NCI-H748 (cell line): ENCODE data around the gene CACNA2D3.

Source experiments
- DNase-seq: peaks from one replicate; lab custom pipeline; 2025; ENCODE audit not compliant: unreplicated experiment; lab: John Stamatoyannopoulos, UW

CACNA2D3 gene

DNA sequence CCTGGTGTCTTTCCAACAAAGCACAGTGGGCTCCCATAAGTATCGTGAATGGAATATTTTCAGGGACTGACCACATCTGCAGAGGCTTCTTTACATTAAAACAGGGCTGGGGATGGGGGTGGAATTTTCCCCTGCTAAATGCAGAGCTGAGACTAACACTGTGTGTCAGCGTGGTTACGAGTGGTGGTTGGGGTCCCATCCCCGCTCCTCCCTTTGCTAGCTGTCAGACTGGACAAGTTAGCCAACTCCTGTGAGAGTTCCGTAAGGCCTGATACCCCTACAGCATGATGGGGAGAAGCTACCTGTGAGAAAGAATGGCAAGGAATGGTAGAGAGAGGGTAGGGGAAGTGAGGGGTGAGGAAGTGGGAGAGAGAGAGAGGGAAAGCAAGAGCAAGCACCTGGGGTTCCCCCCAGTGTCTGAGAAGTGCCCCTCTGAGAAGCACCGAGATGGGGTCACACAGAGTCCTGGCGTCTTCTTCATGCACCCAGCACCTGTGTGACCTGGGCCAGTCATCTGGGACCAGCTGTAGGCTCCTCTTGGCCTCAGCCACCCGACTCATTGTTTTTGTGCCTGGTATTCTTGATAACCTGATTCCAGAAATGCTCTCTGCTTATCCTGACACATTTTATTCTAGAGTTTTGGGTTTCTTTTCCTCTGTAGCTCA is 395.8 kb downstream of the CACNA2D3 start:
- DNase-seq: no peak

DNA sequence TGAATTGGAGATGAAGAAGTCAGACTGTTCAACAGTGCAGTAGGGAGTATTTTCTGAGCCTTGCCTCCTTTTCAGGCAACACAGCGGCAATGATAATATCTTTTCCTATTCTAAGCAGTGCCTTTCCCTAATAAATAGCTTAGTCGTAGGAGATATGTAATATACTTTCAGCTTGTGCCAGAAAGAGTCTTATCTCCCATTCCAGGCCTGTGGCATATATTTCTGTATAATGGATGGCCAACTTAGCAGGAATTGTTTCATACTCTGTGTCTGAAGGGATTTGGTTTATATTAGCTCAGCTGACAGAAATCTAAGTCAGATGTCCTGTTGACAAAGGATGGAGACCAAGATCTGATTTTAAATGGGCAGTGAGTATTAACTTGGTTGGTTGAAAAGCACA is 397.1 kb downstream of the CACNA2D3 start:
- no peak for DNase-seq

DNA sequence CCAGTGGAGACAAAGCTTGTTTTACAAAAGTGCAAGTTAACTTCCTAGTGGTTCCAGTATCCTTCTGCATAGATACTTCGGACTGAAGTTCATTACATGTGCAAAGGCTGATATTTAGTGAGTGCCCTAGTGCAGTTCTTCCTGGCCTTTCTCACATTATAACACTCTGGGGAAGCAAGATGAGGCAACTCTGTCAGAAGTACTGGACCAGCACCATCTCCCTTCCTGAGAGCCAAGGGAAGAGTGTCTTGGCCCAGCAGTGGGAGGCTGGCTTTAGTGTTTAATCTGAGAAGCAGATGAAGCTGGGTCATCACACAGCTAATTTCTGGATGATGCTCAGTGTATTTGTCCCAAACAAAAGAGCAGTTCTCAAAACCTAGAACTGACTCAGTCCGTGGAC is 397.7 kb downstream of the CACNA2D3 start:
- DNase-seq: no peak

DNA sequence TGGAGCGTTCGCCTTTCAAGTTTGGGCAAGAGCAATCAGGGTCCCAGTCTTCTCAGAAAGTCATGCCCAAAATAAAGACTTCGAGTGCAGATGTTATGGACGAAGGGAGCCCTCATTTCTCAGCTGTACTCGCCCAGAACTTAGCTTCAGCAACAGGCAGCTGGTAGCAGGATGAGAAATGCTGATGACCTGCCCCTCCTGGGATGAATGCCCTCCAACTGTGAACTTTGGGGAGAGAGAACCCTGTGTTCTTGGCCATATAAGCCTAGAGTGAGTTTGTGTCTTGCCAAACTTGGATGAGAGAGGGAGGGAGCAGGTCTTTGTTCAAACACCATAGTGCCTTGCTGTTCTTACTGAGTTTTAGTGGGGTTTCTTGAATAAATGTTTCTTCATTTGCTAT is 405.2 kb downstream of the CACNA2D3 start:
- no peak for DNase-seq

DNA sequence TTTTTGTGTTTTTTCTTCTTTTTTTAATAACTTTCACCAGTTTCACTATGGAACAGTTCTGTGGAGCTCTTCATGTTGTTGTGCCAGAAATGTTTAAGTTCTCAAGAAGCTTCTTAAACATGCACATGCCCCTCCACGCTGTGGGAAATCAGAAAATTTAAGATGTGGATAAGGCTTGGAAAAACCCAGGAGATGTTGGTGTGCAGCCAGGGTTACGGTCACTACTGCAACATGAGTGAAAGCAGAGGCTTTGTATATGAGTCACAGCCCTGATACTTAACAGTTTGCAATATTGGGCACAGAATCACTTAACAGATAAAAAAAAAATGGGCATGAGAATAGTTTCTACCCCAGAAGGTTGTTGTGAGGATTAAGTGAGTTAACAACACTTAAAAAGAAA is 405.6 kb downstream of the CACNA2D3 start:
- no peak for DNase-seq

DNA sequence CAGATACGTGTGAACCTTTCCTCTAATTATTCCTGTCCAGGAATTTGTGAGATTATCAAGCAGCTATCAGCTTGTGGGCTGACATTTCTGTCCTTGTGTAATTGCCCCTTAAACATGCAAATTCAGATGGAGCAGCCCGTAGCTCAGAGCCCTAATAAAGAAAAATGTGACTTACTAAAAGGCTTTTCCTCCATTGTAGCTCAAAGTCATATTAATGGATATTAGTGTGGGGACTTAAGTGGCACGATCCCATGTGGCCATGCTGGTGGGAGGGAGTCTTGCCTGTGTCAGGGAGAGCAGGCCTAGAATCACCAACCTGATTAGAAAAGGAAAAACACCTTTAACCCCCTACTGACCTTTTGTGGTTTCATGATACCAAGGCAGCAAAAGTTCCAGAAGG is 406.3 kb downstream of the CACNA2D3 start:
- no peak for DNase-seq

DNA sequence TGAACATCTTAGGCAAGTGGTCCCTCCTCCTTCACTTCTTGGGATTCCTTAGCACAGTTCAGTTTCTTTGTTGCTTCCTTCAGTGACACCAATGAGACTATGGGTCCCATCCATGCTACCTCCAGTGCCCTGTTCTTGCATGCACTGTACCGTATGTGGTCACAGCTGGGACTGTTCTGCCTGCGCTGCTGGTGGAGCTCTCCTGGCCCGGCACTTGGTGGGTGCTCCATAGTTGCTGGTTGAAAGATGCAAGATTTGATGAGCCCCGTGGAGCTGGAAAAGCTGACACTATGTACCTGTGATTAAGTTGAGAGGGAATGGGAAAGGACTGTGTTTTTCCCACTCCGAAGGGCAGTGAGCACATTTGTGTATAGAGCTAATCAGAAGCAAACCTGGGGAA is 407.7 kb downstream of the CACNA2D3 start:
- no peak for DNase-seq

DNA sequence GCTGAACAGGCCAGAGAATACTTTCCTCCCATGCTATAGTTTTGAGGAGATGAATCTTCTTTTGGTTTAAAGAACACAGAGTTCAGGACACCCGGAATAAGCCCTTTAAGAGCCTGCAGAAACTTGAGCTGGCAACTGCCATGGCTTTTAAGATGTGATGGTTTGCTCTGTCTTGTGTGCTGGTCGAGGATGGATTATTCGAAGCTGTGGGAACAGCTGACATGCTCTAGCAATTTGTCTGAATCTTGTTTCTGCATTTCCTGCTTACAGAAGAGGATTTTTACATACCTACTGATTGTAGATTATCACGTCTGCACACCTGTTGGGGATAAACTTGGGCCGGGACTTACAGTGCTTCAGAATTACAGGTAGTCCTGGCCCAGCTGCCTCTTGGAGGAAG is 408.6 kb downstream of the CACNA2D3 start:
- no peak for DNase-seq

DNA sequence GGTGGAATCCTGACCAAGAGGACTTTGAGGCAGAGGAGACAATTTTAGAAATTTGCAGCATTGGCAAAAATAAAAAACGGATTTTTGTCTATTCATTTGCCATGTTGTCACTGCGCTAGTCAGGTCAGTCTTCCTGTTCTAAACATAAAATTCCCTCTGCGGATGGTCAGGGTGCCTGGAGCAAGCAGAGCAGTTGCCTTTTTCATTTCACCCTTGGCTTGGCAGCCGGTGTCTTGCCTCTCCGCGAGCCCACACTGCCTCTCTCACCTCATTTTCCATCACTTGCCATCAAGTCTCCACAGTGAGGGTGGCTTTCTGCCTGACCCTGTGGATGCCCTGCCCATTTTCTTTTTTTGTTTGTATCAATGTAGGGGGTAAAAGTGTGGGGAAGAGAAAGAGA is 409.4 kb downstream of the CACNA2D3 start:
- DNase-seq: no peak

DNA sequence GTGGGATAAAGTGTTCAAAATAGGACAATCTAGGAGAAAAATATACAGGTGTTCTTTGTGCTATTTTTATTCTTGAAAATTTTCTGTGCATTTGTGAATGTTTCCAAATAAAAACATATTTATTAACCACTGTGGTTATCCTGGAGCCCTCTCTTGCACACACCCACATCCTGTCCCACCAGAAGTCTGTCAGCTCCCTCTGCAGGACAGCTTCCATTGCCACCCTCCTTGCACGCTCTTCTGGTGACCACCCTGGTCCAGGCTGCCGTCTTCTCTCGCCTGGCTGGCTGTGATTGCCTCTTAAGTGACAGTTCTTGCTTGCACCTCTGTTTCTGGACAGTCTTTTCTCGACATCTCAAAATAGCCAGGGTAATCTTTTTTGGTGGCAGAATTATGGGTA is 411.5 kb downstream of the CACNA2D3 start:
- DNase-seq: peak; percentile 9

DNA sequence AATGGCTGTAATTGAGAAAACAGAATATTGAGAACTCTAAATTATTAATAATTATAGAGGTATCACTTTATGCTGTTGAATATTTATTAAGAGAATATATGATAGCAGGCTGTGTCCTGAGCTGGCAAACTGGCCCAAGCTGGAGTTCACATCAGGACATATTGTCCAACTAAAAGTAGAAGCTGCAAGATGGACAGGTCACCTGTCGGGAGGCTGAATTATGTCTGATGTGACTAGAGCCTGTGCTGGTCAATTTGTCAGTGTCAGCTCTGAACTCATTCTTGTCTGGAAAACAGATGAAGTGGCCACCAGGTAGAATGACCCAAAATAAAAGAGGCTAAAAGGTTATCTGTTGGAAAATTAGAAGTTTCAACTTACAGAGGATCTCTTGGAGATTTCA is 413.3 kb downstream of the CACNA2D3 start:
- DNase-seq: no peak

DNA sequence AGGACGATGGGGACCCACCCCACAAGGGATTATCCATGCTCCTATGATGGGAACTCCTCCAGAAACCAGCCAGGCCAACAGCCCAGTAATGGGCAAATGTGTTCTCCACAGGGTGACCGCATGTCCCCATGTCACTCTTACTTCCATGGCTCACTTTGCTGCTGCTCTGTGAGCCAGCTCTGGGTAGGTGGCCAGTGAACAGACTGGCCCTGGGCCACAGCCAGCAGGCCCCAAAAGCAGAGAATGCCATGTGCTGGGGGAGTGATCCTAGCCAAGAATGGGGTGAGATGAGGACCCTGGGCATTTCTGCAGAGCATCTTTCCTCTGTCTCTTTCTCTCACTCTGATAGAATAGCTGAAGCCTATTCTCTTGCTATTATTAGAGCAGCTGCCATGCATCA is 414.1 kb downstream of the CACNA2D3 start:
- DNase-seq: no peak

DNA sequence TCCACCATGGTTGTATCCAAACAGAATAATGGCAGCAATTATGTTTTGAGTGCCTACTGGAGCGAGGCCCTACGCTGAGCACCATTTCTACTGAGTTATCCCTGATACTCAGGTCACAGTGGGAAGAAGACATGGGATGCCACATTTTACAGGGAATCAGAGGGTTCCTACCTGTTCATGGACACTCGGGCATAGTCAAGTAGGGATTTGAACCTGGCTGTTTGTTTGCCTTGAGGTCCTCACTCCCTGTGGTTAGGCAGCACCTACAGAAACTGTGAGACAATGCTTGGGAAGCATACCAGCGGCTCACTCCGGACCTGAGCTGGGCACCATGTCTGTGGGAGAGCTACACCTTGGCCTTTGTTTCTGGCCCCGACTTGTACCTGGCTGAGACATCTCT is 415.2 kb downstream of the CACNA2D3 start:
- DNase-seq: no peak

DNA sequence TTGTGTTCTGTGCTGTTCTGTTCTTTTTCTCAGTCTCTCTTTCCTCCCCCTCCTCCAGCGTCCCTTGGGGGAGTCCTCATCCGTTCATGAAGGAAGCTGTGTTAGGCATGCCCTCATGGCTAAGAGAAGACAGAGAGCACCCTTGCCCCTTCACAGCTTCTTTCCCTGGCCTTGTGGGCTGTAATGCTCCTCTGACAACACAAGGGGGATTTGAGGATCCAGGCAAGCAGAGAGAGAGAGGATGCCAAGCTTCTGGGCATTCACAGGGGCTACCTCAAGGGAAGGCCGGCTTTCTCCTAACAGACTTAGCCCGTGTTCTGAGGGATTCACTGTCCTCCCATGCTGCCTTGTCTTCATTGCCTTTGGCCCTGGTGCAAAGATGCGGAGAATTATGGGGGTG is 416.0 kb downstream of the CACNA2D3 start:
- DNase-seq: no peak

DNA sequence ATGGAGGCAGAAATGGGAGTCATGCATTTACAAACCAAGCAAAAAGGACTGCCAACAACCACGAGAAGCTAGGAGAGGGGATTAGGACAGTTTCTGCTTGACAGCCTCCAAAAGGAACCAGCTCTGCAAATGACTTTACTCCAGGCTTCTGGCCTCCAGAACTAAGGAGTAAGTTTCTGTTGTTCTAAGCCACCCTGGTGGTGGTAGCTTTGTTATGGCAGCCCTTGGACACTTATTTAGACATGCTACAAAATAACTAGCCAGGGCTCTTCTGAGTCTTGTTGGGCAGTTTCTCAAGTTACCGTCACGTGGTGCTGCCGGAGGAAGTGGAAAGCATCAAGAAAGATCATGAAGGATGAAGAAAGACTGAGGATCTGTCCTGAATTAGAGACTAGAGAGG is 419.0 kb downstream of the CACNA2D3 start:
- DNase-seq: no peak

DNA sequence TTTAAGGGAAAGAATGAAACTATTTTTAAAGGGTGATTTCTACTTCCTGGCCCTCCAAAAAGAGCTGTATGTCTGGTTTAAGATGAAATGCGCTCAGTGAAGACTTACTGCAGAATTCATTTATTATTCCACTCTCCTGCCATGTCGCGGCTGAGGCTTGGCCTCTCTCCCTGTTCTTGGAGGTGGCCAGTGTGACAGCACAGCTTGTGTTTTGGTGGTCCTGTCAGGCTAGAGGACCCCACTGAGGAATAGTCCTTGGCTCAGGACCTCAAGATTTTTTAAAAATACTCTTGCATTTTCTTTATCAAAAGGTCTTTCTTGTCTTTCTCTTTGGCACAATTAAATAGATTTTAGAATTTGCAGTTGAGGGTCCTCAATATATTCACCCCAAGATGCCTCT is 421.1 kb downstream of the CACNA2D3 start:
- DNase-seq: no peak

DNA sequence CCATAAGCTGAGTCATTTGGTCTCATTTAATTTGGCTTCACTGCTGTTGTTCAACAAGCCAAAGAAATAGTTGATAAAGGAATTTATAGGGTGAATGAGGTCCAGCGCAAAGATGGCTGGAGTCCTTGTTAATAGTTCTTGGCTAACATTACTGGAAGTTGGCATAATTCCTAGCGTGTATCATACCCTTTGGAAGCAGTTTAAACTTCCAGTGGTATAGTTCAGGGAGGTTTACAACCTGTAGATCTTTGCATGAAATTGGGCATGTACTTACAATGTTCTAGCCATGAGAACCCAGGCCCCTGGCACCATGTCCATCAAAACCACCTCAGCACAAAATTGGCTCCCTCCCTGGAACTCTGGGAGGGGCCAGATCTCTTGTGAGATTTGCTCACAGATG is 424.7 kb downstream of the CACNA2D3 start:
- no peak for DNase-seq

DNA sequence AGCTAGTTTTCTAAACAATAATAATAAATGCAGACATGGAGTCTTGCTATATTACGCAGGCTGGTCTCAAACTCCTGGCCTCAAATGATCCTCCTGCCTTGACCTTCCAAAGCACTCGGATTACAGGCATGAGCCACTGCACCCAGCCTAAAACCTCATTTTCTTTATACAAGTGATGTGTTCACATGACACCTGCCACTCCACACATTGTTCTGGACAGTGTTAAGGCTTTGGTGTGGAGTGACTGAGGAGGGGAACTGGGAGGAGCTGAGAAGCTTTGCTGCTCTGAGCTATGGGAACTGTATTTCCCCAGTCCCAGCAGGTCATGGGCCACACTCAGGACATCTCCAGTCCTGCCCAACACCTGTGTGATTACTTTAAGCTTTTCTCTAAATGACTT is 425.5 kb downstream of the CACNA2D3 start:
- DNase-seq: no peak

DNA sequence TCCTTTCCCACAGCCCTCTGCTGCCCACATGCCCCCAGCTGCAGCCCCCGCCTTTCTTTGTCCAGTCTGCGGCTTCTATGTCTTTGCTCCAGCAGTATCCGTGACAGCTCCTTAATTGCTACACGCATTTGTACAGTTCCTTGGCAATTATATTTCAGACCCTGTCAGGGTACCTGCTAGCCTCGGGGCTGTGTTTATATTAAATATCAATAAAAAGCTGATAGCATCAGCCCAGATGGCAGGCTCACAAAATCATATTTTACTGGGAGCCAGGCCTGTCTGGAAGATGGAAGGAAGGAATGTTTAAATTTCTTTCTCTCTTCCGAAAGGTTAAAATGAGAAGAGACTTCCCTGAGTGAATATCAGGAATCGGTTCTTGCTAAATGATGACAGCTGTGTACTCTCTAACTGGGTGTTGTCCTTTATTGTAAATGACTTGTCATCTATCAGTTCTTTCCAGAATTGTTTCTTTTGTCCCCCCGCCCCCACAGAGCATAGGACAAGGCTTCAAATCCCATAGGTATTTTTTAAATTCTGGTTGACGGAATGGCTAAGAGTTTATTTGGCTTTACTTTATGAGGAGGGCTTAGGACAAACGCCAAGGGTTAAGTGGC is 427.4 kb downstream of the CACNA2D3 start:
- no peak for DNase-seq

DNA sequence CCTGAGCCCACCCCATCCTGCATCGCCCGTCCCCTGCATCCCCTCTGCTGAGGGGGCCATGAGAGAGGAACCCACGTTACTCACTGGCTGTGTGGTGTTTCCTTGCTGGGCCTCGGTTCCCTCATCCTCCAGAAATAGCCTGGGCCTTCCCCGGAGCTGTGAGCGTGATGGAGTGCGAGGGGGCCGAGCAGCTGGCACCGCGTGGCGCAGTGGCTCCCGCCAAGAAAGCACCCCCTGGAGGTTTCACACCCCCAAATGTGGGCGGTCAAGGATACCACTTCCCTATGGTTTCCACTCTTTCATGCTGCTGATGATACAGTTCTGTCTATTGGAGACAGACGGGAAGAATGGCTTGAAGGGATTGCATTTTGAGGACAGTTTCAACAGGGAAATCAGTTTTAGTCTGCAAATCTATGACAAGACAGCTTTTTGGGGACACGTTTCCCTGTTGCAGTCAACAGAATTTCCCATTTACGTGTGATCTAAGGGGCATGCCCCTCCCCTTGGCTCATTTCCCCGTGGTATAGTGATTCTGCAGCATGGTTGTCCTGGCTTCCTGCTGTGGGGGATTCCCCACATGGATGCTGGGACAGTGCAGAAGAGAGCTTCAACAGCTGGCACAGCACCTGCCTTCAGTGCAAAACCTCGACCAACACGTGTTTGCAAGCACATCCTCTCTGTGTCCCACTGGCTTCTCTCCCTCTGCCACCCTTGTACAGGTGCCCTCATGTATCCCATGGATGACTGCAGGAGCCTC is 428.0 kb downstream of the CACNA2D3 start:
- DNase-seq: peak; percentile 7

DNA sequence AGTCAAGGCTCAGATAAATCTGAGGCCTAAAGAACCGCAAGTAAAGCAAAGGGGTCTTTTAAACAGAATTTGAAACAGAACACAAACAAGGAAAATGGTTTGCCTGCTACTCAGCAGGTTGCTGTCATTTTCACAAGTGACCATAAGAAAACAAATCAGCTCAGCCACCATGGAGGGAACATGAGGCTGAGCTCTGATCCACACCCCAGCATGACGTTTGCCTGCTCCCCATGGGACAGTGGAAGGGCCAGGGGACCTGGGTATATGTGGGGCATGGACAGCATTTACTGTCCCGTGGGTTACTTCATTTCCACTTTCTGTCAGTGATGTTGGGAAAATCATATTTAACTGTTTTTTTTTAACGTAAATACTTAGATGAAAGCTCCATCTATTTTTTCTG is 434.3 kb downstream of the CACNA2D3 start:
- DNase-seq: peak; percentile 57
